C4-2B (cell line): ENCODE measurements around the gene COL10A1.

Source experiments
- H3K27ac ChIP-seq: fragments of 450-650 bp; 2 replicates; pipeline ENCODE4 v1.5.1; 2017
- CTCF ChIP-seq: fragments of 450-650 bp; conservative IDR thresholded peaks from 2 replicates; pipeline ENCODE4 v1.5.1; 2017; ENCODE audit warnings: mild to moderate bottlenecking
- ZFX ChIP-seq: fragments of 450-650 bp; IDR thresholded peaks from 2 replicates; pipeline ENCODE4 v1.6.1; 2017

The COL10A1 gene

GRCh38 chr6:116070101-116070500 lies 55.8 kb downstream of the COL10A1 start:
- no peak overlapping the region for H3K27ac ChIP-seq
- no peak for TF ChIP-seq ZFX
- TF ChIP-seq CTCF: no peak
